B cell (primary cell): Measurements from ENCODE around the gene FAAH. TPM values are rescaled to one million over a fixed set of nuclear protein-coding genes. Genes with fewer than 3 reads are reported as not detected.

Source experiments
- ATAC-seq: fragments of 200-7000 bp; cut with Tn5 transposase; one replicate; pipeline ENCODE4 v1.10.0; 2021; ENCODE audit warnings: low read depth, mild to moderate bottlenecking, moderate number of reproducible peaks, moderate library complexity
- CTCF ChIA-PET: fragments of 350-600 bp; sonication (Branson Sonifier 250); formaldehyde crosslinking; loops from one replicate; lab custom pipeline; 2021; ENCODE audit warnings: antibody characterized with exemption, inconsistent platforms; lab: Charles Lee
- POLR2A ChIA-PET: fragments of 350-600 bp; sonication (Branson Sonifier 250); formaldehyde crosslinking; loops from one replicate; lab custom pipeline; 2021; ENCODE audit warnings: antibody characterized with exemption; lab: Charles Lee
- DNase-seq: peaks from one replicate; pipeline ENCODE4 v3.0.0; 2013
- H2AFZ ChIP-seq: 2 replicates; pipeline ENCODE4 v1.6.1; 2012; ENCODE audit warnings: mild to moderate bottlenecking, low read depth, low read length; ENCODE audit not compliant: insufficient read depth, poor library complexity, severe bottlenecking
- H3K27ac ChIP-seq, 2 donors: 1 replicate in 1 of 2; 2 replicates in 1 of 2; pipeline ENCODE4 v1.5.1; 2012 to 2013; ENCODE audit warnings: low read length in 2 of 2, mild to moderate bottlenecking in 2 of 2, moderate library complexity in 1 of 2
- H3K27me3 ChIP-seq, 4 experiments: fragments of 200-600 bp in 1 of 4; sonication (generic) in 1 of 4; replicated peaks in 1 of 4; 1 replicate in 2 of 4; 2 replicates in 2 of 4; pipeline versions ENCODE4 v1.6.1 to v1.7.0; 2013 to 2016; ENCODE audit warnings: low read length in 3 of 4, mild to moderate bottlenecking in 2 of 4, mixed read lengths in 1 of 4, moderate library complexity in 1 of 4; ENCODE audit not compliant: insufficient read depth in 4 of 4, control insufficient read depth in 3 of 4; ENCODE audit errors: control extremely low read depth in 1 of 4
- H3K36me3 ChIP-seq, 2 experiments: replicated peaks in 1 of 2; 1 replicate in 1 of 2; 2 replicates in 1 of 2; pipeline versions ENCODE4 v1.6.1 to v1.7.1; 2013; ENCODE audit warnings: low read length in 1 of 2; ENCODE audit not compliant: insufficient read depth in 2 of 2, control insufficient read depth in 1 of 2; ENCODE audit errors: control extremely low read depth in 1 of 2, extremely low read depth in 1 of 2
- H3K4me1 ChIP-seq, 2 donors: fragments of 200-600 bp in 1 of 2; sonication (generic) in 1 of 2; 1 replicate in 1 of 2; 2 replicates in 1 of 2; pipeline versions ENCODE4 v1.5.1 to v1.6.1; 2013 to 2017; ENCODE audit warnings: low read length in 2 of 2; ENCODE audit not compliant: control insufficient read depth in 2 of 2, insufficient read depth in 2 of 2
- H3K4me2 ChIP-seq: replicated peaks from 2 replicates; pipeline ENCODE3; 2012; ENCODE audit warnings: mild to moderate bottlenecking, low read depth, low read length; ENCODE audit not compliant: poor library complexity, severe bottlenecking
- H3K4me3 ChIP-seq, 5 experiments: fragments of 200-600 bp in 1 of 5; sonication (generic) in 1 of 5; 1 replicate in 3 of 5; 2 replicates in 2 of 5; pipeline versions ENCODE4 v1.5.1 to v1.7.0; 2011 to 2016; ENCODE audit warnings: low read length in 4 of 5, mild to moderate bottlenecking in 4 of 5, low read depth in 2 of 5, control low read depth in 1 of 5, moderate library complexity in 1 of 5; ENCODE audit not compliant: insufficient read depth in 1 of 5; ENCODE audit errors: control extremely low read depth in 1 of 5, extremely low read depth in 1 of 5
- H3K79me2 ChIP-seq: fragments of 200-600 bp; sonication (generic); one replicate; pipeline ENCODE4 v1.6.0; 2016; ENCODE audit warnings: low read length; ENCODE audit not compliant: control insufficient read depth, insufficient read depth
- H3K9ac ChIP-seq: fragments of 200-600 bp; sonication (generic); 2 replicates; pipeline ENCODE4 v1.6.1; 2017; ENCODE audit warnings: mild to moderate bottlenecking, low read length, moderate library complexity
- H3K9me3 ChIP-seq, 3 donors: one replicate each; pipeline versions ENCODE4 v1.6.1 to v1.7.1; 2013; ENCODE audit warnings: low read length in 2 of 3; ENCODE audit not compliant: control insufficient read depth in 2 of 3, insufficient read depth in 1 of 3; ENCODE audit errors: control extremely low read depth in 1 of 3
- H4K20me1 ChIP-seq: 2 replicates; pipeline ENCODE4 v1.6.0; 2012; ENCODE audit warnings: mild to moderate bottlenecking, low read length; ENCODE audit not compliant: insufficient read depth, control insufficient read depth, poor library complexity, severe bottlenecking
- H3K27ac Mint-ChIP-seq: one replicate; pipeline ENCODE4 v1.8.0; 2021; ENCODE audit warnings: mixed read lengths
- H3K27me3 Mint-ChIP-seq: one replicate; pipeline ENCODE4 v1.8.0; 2021; ENCODE audit warnings: mixed read lengths
- H3K4me1 Mint-ChIP-seq: one replicate; pipeline ENCODE4 v1.8.0; 2021; ENCODE audit warnings: mixed read lengths
- H3K4me3 Mint-ChIP-seq: one replicate; pipeline ENCODE4 v1.8.0; 2021; ENCODE audit warnings: mixed read lengths
- H3K9me3 Mint-ChIP-seq: one replicate; pipeline ENCODE4 v1.8.0; 2022; ENCODE audit warnings: mixed read lengths; ENCODE audit not compliant: insufficient read depth
- EZH2 ChIP-seq: IDR thresholded peaks from 2 replicates; pipeline ENCODE4 v1.6.1; 2012; ENCODE audit warnings: borderline replicate concordance, low read depth, mild to moderate bottlenecking, moderate library complexity, low read length; ENCODE audit not compliant: insufficient read depth, poor library complexity, severe bottlenecking
- WGBS: methylation state at CpG from one replicate; pipeline ENCODE4 v1.1.5; 2013; ENCODE audit warnings: missing lambda C conversion rate; ENCODE audit not compliant: insufficient coverage; 5-methylcytosine and 5-hydroxymethylcytosine counted together
- intact Hi-C: fragments of 100-400 bp; cut with micrococcal nuclease; formaldehyde crosslinking; loops from one replicate; pipeline ENCODE4 v1.10.0; 2022
- polyA plus RNA-seq: library from polyadenylated mRNA; depleted of rRNA; stranded (reverse); fragments of >200 nt; gene quantifications from 2 replicates; pipeline ENCODE4 v1.2.3, GENCODE V29; 2012
- total RNA-seq, 2 donors: library from RNA; stranded (reverse); fragments of 120-200 nt in 1 of 2; gene quantifications; 1 replicate in 1 of 2; 2 replicates in 1 of 2; pipeline versions ENCODE4 v1.2.3 to v1.2.4, GENCODE V29; 2013 to 2022
- TF ChIP-seq, protein P1 (sequence below): fragments of 200-600 bp; IDR thresholded peaks from one replicate; pipeline ENCODE4 v1.8.0; 2022; ENCODE audit warnings: antibody characterized with exemption, mild to moderate bottlenecking

Gene FAAH
- total and polyA plus RNA-seq, 2 donors (not counting 1 experiment from before 2014, with no cell fraction given), result 5.6 to 9.6 TPM

DNA sequence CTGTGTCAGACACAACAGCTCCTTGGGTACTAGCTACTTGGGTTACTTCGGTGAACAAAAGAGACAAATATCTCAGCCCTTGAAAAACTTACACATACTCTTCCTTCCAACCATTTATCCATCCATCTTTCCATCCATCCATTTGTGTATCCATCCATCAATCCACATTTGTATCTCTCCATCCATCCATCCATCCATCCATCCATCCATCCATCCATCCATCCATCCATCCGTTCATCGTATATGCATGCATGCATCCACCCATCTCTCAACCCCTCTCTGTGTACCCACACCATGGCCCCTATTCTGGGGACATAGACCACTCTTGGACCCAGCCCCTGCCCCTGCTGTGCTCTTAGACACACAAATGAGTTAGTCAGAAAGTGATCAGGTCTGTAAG, 40.2 kb downstream of the FAAH start:
- ATAC-seq (no peak), DNase-seq (no peak)
- no peak overlapping the region for H2AFZ ChIP-seq
- H3K9ac ChIP-seq, result no peak overlapping the region
- no peak overlapping the region for H3K4me2 ChIP-seq
- TF ChIP-seq EZH2, result no peak
- TF ChIP-seq, protein P1, sequence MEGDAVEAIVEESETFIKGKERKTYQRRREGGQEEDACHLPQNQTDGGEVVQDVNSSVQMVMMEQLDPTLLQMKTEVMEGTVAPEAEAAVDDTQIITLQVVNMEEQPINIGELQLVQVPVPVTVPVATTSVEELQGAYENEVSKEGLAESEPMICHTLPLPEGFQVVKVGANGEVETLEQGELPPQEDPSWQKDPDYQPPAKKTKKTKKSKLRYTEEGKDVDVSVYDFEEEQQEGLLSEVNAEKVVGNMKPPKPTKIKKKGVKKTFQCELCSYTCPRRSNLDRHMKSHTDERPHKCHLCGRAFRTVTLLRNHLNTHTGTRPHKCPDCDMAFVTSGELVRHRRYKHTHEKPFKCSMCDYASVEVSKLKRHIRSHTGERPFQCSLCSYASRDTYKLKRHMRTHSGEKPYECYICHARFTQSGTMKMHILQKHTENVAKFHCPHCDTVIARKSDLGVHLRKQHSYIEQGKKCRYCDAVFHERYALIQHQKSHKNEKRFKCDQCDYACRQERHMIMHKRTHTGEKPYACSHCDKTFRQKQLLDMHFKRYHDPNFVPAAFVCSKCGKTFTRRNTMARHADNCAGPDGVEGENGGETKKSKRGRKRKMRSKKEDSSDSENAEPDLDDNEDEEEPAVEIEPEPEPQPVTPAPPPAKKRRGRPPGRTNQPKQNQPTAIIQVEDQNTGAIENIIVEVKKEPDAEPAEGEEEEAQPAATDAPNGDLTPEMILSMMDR, result no peak
- 96% methylated on average over 3 of the region's 3 CpGs for WGBS
- Mint-ChIP-seq H3K4me3 (no peak overlapping the region), H3K4me1 (no peaks in the 10 kb centered on the region), H3K27ac (no peak overlapping the region), H3K27me3 (peaks cover 35% of the 10 kb centered on the region), H3K9me3 (no peaks in the 10 kb centered on the region)
- H3K9me3 ChIP-seq, result no peaks in the 10 kb centered on the region
- no peaks in the 10 kb centered on the region for H3K79me2 ChIP-seq
- no peak overlapping the region for H3K27ac ChIP-seq
- intact Hi-C loops, result no loop called here
- no peak overlapping the region for H3K4me3 ChIP-seq
- POLR2A ChIA-PET, result no interaction called here
- no peaks in the 10 kb centered on the region for H3K27me3 ChIP-seq
- H3K36me3 ChIP-seq, result no peaks in the 10 kb centered on the region
- CTCF ChIA-PET, result interaction anchor here (1.2 to 3.8 kb wide), 2 partner anchors 11 to 14 kb away, joined by 3 to 38 read pairs; no protein-coding TSS in a partner anchor
- no peaks in the 10 kb centered on the region for H3K4me1 ChIP-seq
- no peaks in the 10 kb centered on the region for H4K20me1 ChIP-seq

DNA sequence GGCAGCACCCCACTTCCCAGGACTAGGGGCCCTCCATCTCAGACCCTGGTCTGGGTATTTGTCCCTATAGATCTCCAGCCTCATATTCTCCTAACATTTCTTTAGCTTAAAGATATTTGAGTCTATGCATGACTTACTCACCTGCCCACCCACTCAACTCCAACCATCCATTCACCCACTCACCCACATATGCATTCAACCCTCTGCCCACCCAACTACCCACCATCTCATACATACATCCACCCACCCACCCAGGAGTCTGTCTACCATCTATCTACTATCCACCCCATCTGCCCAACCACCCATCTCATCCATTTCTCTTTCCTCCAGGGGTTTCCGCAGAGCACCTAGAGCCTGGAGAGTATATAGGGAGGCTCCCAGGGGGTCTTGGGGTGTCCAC, 42.7 kb downstream of the FAAH start:
- no peak overlapping the region for H3K4me3 ChIP-seq
- no peak overlapping the region for H2AFZ ChIP-seq
- H3K4me2 ChIP-seq, result no peak overlapping the region
- H3K4me1 Mint-ChIP-seq, result no peaks in the 10 kb centered on the region
- no peak for DNase-seq
- H3K9ac ChIP-seq, result no peak overlapping the region
- no peaks in the 10 kb centered on the region for H3K9me3 ChIP-seq
- no peak overlapping the region for H3K27ac ChIP-seq
- ChIA-PET POLR2A (no interaction called here), CTCF (no interaction called here)
- H3K27me3 Mint-ChIP-seq, result peaks cover 31% of the 10 kb centered on the region
- H3K27me3 ChIP-seq, result peaks cover 0 to under 1% (median 0%) of the 10 kb centered on the region in 4 experiments
- no CpG with 5 or more reads among the region's 1 CpG for WGBS
- H3K27ac Mint-ChIP-seq, result no peak overlapping the region
- intact Hi-C loops, result no loop called here
- no peaks in the 10 kb centered on the region for H3K4me1 ChIP-seq
- no peaks in the 10 kb centered on the region for H3K9me3 Mint-ChIP-seq
- TF ChIP-seq, protein P1, result no peak
- no peaks in the 10 kb centered on the region for H4K20me1 ChIP-seq
- no peak overlapping the region for H3K4me3 Mint-ChIP-seq
- ATAC-seq, result no peak
- H3K36me3 ChIP-seq, result no peaks in the 10 kb centered on the region
- H3K79me2 ChIP-seq, result no peaks in the 10 kb centered on the region
